Renal cortex interstitium (tissue), 11 donors: ENCODE results near the gene PRDM16. TPM values are rescaled to one million over a fixed set of nuclear protein-coding genes. Genes with fewer than 3 reads are reported as not detected.

ENCODE experiments used
- DNase-seq, 11 donors: peaks; one replicate each; pipeline ENCODE4 v3.0.0-alpha.2; 2013; ENCODE audit warnings: low read depth in 9 of 11, low spot score in 4 of 11; ENCODE audit errors: extremely low read depth in 1 of 11
- polyA plus RNA-seq, 3 donors: library from polyadenylated mRNA; unstranded; fragments of 120-200 nt; gene quantifications; one replicate each; pipeline ENCODE4 v1.2.1, GENCODE V29; 2013; ENCODE audit not compliant: insufficient read length in 3 of 3

The PRDM16 gene
- polyA plus RNA-seq, 3 donors: 5.8 to 14.6 (median 7.3) TPM

DNA sequence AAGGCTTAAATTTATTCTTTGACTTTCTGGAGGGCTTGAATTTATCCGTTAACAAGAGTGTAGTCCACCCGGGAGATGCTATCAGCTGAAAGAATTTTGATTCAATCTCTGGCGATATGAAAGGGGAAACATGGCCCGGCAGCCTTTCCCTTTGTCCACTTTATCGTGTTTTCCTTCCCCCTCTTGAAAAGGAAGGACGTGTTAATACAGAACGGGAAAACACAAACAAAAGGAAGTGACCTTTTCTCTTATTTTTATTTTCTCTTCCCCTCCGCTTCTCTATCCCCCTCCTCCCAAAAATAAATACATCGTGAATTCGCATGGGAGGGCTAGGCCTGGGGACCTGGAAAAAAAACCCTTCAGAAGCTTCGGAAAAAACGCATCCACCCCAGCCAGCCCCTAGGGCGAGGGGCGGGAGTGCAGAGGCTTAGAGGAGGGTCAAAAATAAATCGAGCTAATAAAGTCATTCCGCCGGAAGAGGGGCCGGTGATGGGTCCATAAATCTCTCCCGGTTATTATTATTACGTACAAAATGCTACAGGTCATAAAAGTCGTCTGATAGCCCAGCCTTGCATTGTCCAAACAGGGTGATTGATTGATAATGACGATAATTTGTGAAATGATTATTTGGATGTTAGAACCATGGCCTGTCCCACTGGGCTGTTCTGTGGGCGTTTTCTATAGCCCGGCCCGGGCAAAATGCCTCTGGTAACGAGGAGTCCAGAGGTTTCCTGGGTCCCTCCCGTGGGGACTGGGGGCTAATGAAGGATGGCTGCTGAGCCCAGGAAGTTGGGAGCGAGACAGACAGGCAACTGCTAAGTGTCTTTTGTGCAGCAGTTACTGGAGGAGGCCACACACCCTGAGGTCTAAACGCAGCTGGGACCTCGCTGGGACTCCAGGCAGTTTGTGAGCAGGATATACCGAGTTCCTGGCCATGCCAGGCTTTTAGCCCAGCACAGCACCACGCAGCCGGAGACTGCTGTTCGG is 179.4 kb downstream of the PRDM16 start:
- no peak for DNase-seq

DNA sequence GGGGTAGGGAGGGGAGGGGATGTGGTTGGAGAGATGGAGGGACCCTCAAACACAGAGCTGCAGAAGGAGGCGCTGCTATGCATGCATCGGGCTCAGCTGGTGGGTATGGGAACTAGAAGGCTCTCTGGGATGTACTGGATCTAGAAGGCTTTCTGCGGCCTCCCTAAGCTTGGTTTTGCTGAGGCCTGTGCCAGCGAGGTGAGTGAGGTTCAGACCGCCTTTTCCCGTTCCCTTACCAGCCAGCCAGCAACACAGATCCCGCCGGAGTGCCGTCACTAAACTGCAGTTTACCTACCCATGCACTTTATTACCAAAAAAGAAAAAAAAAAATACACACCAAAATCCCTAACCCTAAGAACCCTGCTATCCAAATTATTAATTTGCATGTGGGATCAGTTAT is 180.2 kb downstream of the PRDM16 start:
- DNase-seq: no peak

- no peak for DNase-seq
Observed at GRCh38 chr1:3249631-3250501, 180.9 kb downstream of the PRDM16 start.

- no peak for DNase-seq
Observed at GRCh38 chr1:3250624-3251023, 181.6 kb downstream of the PRDM16 start.

- no peak for DNase-seq
Observed at GRCh38 chr1:3251099-3251806, 182.2 kb downstream of the PRDM16 start.

DNA sequence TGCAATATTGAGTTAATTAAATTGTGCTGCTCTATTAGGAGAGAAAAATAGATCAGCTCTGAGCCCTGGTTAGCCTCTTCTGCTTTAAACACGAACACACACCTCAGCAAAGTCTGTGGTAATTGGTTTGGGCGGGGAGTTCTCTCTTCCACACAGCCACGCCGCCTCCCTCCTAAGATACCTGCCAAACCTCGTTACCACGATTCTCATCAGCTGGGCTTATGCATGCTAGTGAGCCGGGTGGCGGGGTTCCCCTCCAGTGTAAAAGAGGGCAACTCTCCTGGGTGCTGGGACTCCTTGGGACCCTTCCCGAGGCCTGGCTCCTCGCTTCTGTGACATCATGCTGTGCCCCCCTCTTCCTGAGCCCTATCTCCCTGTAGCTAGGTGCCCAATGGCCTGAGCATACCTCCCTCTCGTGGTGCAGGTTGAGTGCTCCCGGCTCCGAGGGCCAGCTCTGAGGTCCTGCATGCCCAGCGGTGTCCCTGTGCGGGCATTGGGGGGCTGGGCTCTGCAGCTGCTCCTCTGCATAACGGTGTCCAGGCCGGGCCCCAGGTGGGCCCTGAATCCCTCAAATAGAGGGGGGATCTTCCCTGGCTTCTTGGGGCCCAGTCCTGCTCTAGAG is 182.9 kb downstream of the PRDM16 start:
- DNase-seq: no peak

DNA sequence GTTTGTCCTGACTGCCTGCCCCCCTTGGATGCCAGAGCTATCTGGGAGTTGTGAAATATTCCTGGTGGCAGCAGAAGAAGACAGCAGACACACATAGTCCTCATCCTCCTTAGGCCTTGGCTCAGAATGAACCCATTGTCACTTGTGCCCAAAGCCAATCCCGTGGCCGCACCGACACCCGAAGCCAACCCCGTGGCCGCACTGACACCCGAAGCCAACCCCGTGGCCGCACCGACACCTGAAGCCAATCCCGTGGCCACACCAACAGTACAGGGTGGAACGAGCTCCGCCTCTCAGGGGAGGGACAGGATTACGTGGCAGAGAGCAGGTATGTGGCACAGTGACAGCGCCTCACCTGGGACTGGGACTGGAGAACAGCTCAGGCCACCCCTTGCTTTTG is 186.7 kb downstream of the PRDM16 start:
- DNase-seq: no peak

DNA sequence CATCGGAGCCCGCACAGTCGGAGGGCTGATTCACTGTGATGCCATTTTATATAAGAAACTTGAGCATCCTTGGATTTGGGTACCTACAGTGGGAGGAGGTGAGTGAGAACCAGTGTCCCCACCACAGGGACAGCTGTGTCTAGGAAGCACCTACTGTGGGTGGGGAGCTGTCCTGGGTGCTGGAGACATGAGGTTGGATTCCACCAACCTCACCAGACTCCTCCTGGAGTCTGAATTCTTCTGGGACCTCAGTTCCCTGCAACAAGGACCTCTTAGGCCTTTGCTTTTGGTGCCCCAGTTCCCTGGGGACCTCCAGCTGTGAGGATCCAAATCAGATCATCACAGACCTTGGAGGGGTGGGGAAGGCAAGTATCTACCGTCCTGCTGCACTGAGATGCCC is 188.8 kb downstream of the PRDM16 start:
- no peak for DNase-seq

GRCh38 chr1:3258386-3259003 is 189.5 kb downstream of the PRDM16 start:
- peak in 1 of 11 donors; percentile 23 for DNase-seq

DNA sequence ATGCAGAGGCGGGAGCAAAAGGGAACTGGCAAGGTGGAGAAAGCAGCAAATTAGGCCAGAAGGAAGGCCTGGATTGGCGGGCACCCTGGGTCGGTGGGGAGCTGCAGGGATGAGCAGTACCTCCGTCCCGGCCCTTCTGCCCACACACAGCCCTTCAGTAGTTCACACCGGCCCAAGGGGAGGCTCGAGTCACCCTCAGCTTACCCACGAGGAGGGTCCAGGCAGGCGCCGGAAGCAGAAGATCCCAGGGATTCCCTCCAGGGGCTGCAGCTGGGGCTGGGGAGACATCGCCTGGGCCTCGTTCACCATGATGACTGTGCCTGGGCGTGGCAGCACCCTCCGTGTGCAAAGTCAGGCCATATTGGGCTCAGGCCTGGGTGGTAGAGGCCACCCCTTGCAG is 190.0 kb downstream of the PRDM16 start:
- DNase-seq: no peak

DNA sequence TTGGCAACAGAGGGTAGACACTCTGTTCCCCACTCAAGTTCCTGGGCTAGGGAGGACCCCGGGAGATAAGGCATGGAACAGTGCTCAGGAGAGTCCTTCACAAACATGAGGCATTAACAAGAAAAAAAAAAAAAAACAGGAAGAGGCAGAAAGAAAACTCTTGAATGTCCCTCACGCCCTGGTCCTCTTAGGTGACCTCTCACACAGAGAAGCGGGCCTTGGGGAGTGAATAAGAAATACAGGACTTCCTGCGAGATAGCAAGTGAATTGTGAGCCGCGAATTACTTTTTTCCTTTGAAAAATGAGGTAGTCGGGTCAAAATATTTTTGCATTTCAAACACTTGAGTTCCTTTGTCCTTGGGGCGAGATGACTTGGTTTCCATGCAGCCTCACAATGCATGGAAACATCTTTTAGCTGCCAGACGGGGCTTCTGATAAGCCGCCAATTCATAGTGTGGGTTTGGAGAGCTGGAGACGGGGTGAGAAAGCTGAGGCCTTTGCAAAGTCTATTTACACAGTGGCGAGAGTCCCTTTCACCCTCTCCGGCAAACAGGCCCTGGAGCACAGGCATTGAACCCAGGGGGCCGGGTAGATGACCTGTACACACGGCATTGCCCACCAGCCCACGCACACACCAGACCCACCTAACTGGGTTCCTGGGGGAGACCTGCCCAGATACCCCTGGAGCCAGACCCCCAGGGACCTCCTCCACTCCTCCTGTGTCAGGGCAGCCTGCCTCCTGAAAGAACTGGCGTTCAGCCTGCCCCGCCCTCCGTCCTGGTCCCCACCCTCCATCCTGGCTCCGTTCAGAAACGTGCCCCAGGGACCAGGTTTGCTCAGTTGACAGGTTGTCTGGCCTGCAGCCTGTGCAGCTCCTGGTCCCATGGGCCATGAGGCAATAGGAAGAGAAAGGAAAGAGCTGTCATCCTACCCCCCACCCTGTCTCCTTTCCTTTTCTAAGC is 192.3 kb downstream of the PRDM16 start:
- no peak for DNase-seq

GRCh38 chr1:3261969-3262579 is 193.1 kb downstream of the PRDM16 start:
- no peak for DNase-seq

- DNase-seq: no peak
Observed at GRCh38 chr1:3262681-3263286, 193.8 kb downstream of the PRDM16 start.

DNA sequence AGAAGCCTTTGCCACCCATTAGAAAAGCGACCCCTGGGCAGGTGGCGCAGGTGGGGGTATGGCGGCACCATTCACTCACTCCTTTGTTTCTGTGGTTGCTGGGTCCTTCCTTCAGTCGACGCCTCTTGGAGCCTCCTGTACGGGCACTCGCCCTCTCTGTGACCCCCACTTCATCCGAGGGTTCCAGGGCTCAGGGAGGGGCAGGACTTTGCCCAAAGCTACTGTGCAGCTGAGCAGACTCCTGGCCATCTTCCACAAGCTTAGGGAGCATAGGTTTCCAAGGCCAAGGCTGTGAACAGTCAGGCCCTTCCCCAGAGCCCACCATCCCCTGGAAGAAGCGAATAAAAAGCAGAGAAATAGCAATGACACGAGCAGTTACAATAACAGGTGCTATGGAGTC is 194.8 kb downstream of the PRDM16 start:
- no peak for DNase-seq

DNA sequence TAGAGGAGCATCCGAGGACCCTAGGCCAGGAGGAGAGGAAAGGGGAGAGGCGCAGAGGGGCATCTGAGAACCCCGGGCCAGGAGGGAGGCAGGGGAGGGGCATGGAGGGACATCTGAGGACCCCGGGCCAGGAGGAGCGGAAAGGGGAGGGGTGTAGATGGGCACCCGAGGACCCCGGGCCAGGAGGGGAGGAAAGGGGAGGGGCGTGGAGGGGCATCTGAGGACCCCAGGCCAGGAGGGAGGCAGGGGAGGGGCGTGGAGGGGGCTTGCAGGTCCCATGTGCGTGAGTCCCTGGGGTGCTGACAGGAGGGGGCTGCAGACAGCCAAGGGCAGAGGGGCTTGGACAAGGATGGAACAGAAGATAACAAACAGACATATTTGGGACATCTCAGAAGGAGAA is 195.5 kb downstream of the PRDM16 start:
- no peak for DNase-seq
